Activated naive CD4-positive, alpha-beta T cell (primary cell): ENCODE data around the gene MIPEP.
"Not testable (repeated sequence)": the region's sequence is repeated elsewhere in the genome, so short reads cannot be mapped to it uniquely, and the experiment has no call there.

ENCODE experiments used
- DNase-seq, 4 experiments: peaks; one replicate each; lab custom pipeline; 2025; lab: John Stamatoyannopoulos, UW

Gene MIPEP

GRCh38 chr13:23889615-23890607, 711 bp upstream of the MIPEP start:
- no peak for DNase-seq

GRCh38 chr13:23884361-23884760, 4.8 kb downstream of the MIPEP start:
- not testable (repeated sequence) for DNase-seq

- no peak for DNase-seq
Measured at GRCh38 chr13:23883255-23883654, 5.9 kb downstream of the MIPEP start.

- not testable (repeated sequence) for DNase-seq
Measured at GRCh38 chr13:23881402-23881800, 7.8 kb downstream of the MIPEP start.

GRCh38 chr13:23880493-23881401, 8.5 kb downstream of the MIPEP start:
- DNase-seq: not testable (repeated sequence)

- DNase-seq: no peak
Measured at GRCh38 chr13:23877286-23877685, 11.9 kb downstream of the MIPEP start.

- no peak for DNase-seq
Measured at GRCh38 chr13:23876265-23876664, 12.9 kb downstream of the MIPEP start.

- no peak for DNase-seq
Measured at GRCh38 chr13:23871616-23872220, 17.5 kb downstream of the MIPEP start.

- no peak for DNase-seq
Measured at GRCh38 chr13:23870356-23871140, 18.7 kb downstream of the MIPEP start.

- DNase-seq: no peak
Measured at GRCh38 chr13:23868521-23868920, 20.7 kb downstream of the MIPEP start.

- DNase-seq: no peak
Measured at GRCh38 chr13:23867027-23867491, 22.1 kb downstream of the MIPEP start.

GRCh38 chr13:23866420-23867026, 22.7 kb downstream of the MIPEP start:
- DNase-seq: no peak

- no peak for DNase-seq
Measured at GRCh38 chr13:23865906-23866305, 23.3 kb downstream of the MIPEP start.

- no peak for DNase-seq
Measured at GRCh38 chr13:23865026-23865425, 24.2 kb downstream of the MIPEP start.

- no peak for DNase-seq
Measured at GRCh38 chr13:23861310-23861709, 27.9 kb downstream of the MIPEP start.

- DNase-seq: no peak
Measured at GRCh38 chr13:23859904-23860303, 29.3 kb downstream of the MIPEP start.

- DNase-seq: no peak
Measured at GRCh38 chr13:23859455-23859854, 29.7 kb downstream of the MIPEP start.

GRCh38 chr13:23858546-23858945, 30.7 kb downstream of the MIPEP start:
- DNase-seq: no peak

- no peak for DNase-seq
Measured at GRCh38 chr13:23856008-23856750, 33.0 kb downstream of the MIPEP start.

- DNase-seq: no peak
Measured at GRCh38 chr13:23855360-23855759, 33.8 kb downstream of the MIPEP start.
